GM18505 (cell line): Measurements from ENCODE around the gene ATXN1.
A peak's percentile ranks its signal among the peaks of the same experiment; 100 is the strongest.
"Not testable (repeated sequence)": the region's sequence is repeated elsewhere in the genome, so short reads cannot be mapped to it uniquely, and the experiment has no call there.

Experiments
- ATAC-seq: cut with Tn5 transposase; IDR thresholded peaks from one replicate; pipeline ENCODE4 v1.9.1; 2021; ENCODE audit not compliant: unreplicated experiment
- POLR2A ChIP-seq: IDR thresholded peaks from 4 replicates; pipeline ENCODE4 v1.6.1; 2011; ENCODE audit warnings: borderline replicate concordance; ENCODE audit not compliant: insufficient read depth, insufficient read length; ENCODE audit errors: extremely low read depth

The ATXN1 gene

DNA sequence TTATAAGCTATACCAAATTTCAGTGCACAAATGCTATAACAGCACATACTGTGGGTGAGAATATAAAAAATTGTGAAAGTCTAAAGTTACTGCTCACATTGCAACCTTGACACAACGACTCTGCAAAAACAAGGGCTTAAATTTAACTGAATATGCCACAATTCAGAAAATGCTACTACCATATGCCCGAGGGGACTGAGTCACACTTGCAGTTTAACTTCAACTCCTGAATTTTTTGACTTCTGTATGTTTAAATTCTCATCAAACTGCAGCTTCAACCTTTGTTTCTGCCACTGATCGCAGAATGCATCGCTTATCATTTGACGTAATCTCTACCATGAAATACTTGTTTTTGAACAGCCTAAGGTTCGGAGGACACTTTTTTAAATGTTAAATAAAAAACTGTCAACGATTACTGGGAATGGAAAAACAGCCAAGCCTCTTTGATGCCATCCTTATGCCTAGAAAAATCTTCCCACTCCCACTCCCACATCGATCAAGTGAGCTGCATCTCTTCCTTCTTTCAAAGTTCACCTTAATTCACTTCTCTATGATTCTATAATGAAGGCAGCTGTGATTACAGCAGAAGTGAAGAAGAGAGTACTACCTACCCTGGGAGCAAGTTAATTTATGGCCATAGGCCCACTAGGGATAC lies 136.5 kb downstream of the ATXN1 start:
- no peak for TF ChIP-seq POLR2A
- no peak for ATAC-seq

DNA sequence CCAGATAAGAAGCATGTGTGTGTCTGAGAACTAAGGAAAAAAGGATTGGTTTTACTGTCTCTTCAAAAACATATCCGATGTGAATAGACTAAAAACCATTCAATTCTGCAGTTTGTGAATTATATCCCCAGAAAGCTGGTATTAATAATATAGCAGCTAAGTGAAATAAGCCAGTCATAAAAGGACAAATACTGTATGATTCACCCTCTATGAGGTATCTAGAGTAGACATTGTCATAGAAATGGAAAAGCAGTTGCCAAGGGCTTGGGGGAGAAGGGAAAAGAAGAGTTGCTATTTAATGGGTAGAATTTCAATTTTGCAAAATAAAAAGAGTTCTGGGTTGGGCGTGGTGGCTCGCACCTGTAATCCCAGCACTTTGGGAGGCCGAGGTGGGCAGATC lies 137.5 kb downstream of the ATXN1 start:
- no peak for TF ChIP-seq POLR2A
- ATAC-seq, result no peak

DNA sequence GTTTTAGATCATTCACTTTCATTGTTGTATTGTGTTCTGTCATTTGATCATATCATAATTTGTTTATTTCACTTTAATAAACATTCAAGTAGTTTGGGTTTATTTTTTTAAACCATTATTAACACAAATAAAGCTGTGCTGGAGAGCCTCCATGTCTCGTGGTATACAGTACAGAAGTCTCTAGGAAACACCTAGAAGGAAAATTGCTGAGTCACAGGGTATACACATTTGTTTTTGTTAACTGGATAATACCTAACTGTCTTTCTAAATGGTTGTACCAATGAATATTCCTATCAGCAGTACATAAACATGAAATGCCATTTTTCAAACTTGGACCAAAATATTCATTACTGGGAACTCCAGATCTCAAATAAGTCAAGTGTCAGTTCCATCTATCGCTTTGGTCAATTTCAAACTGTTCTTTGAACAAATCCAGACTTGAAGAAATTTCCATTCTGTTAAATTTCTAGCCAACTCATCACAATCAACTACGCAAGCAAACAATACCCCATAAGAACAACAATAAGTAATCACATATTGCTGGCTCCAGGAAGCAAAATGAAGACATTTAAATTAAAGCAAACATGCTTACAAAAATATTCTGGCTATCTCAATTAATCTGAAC lies 138.1 kb downstream of the ATXN1 start:
- no peak for ATAC-seq
- no peak for TF ChIP-seq POLR2A

DNA sequence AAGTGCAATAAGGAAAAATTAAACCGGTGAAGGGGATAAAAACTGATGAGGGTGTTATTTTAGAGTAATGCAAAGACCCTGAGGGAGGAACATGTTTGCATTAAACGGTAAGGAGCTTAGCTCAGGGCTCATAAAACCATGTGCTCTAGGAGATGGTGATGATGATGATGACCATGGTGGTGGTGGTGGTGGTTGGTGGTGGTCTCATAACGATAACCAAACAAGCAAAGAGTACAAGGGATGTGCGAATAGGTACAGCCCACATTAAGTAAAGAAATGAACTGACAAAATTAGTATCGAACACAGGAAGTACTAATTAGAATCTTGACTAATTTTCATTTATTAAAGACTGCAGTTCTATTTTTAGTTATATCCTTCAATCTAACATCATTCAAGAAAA lies 139.1 kb downstream of the ATXN1 start:
- no peak for ATAC-seq
- no peak for TF ChIP-seq POLR2A

DNA sequence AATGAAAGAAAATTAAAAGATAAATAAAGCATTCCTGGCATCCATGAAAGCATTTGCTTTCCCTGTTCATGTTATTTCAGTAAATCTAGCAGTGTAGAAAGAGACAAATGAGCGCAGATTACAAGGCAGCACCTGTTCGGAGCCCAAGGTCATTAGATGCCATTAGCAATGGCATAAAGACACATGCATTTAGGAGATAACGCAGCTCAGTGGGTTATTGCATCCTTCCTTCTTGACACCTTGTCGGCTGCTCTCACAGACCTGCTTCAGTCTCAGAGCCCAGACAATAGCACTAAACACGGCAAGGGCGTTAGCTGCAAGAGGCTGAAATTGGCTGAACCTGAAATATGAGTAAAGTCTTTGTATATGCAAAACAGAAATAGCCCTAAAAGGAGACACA lies 140.3 kb downstream of the ATXN1 start:
- no peak for TF ChIP-seq POLR2A
- ATAC-seq, result no peak

DNA sequence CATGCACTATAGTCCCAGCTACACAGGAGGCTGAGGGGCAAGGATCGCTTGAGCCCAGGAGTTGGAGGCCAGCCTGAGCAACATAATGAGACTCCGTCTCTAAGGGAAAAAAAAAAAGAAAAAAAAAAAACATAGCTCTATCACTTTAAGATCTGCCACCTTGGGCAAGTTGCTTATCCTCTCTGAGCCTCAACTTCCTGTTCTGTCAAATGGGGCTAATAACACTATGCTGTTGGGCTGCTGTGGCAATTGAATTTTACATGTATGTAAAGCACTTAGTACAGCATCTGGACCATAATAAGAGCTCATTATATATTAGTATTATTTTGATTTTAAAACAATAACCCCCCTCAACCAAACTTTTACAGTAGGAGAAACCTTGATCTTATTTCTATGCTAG lies 141.5 kb downstream of the ATXN1 start:
- no peak for TF ChIP-seq POLR2A
- no peak for ATAC-seq

DNA sequence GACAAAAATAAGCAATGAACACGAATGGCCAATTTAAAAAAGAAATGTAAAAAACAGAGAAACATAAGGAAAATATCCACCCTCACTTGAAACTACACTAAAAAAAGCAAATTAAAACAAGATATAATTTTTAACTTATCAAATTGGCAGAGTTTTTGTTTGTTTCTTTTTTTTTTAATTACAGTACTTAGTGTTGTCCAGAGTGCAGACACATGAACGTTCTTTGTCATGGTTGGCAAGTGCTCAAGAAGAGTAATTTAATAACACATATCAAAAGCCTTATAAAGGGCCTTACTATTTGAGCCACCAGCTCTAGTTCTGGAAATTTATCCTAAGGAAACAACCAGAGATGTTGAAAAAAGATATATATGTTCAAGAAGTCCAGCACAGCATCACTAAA lies 142.3 kb downstream of the ATXN1 start:
- TF ChIP-seq POLR2A, result no peak
- ATAC-seq, result no peak

DNA sequence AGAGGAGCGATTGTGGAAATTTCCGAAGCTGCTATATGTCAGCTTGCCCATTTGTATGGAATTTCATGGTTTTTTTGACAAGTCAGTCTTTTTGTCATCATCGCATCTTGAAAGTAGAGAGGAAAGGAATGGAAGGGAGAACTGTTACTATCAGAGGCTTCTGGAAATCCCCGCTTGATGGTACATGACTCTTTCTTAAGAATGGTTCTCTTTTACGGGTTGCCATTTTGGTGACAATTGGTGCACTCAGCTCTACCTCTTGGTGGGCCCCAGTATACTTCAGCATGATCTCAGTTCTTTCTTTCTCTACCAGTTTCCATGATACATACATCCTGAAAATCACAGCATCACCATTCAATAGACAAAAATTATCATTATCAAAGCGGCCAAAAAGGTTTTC lies 146.0 kb downstream of the ATXN1 start:
- ATAC-seq, result not testable (repeated sequence)

DNA sequence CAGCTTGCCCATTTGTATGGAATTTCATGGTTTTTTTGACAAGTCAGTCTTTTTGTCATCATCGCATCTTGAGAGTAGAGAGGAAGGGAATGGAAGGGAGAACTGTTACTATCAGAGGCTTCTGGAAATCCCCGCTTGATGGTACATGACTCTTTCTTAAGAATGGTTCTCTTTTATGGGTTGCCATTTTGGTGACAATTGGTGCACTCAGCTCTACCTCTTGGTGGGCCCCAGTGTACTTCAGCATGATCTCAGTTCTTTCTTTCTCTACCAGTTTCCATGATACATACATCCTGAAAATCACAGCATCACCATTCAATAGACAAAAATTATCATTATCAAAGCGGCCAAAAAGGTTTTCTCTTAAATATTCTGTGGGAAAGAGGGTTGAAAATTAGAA lies 147.1 kb downstream of the ATXN1 start:
- not testable (repeated sequence) for ATAC-seq

DNA sequence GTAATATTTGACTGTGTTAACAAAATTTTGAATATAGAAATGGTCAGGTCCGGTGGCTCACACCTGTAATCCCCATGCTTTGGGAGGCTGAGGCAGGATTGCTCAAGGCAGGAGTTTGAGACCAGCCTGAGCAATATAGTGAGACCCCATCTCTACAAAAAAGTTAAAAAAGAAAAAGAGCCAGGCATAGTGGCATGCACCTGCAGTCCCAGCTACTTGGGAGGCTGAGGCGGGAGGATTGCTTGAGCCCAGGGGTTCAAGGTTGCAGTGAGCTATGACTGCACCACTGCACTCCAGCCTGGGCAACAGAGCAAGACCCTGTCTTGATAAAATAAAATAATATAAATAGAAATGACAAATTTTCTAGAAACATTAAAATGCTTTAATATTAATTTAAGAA lies 147.8 kb downstream of the ATXN1 start:
- ATAC-seq, result not testable (repeated sequence)

DNA sequence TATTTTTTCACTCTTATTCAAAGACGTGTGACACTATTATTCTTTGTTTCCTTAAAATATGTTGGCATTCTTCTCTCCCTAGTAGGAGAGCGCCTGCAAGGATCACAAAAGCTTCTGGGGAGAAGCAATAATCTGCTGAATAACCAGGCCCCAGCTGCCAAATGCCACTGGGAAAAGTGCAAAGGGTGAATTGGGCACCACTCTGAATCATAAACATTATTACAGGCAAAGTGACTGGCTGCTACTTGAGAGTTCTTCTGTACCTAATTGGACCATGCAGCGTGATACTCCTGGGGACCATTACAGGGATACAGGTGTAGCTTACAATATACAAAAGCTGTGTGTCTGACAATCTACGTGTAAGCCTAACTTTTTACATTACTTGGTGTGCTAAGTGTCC lies 152.8 kb downstream of the ATXN1 start:
- no peak for ATAC-seq
- TF ChIP-seq POLR2A, result no peak

DNA sequence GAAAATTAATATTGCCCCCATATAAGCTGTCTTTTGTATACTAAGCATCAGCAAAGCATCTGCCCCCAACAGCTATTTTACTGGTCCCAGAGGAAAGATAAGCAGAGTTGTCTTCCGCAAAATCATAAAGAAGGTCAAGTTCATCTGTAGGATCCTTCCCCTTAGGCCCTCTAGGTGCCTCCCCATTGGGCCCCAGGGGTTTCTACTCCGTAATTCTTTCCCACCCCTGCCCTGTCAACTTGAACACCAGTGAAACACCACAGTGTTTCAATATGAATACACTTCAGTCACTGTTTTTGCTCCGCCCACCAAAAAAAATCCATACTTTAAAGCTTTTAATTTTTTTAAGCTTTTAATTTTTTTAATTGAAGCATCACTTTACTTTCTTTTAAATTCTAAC lies 159.2 kb downstream of the ATXN1 start:
- ATAC-seq, result peak; percentile 94
- TF ChIP-seq POLR2A, result no peak

DNA sequence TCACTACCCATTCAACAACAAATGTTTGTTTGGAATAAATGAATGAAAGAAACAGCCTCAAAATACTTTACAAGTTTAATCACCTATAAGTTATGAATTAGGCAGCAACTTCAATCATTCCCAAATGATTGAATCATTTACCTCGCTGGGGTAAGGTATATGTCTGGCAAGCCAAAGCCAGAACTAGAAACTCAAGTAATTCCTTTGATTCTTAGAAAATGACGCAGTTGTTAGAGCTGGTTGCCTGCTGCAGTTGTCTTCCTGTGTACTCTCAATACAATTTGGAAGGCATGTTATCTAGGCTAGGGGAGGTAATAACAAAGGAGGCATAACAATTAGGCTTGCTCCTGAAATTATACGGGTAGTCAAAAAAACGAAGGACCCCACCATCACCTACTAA lies 160.6 kb downstream of the ATXN1 start:
- no peak for ATAC-seq
- no peak for TF ChIP-seq POLR2A

DNA sequence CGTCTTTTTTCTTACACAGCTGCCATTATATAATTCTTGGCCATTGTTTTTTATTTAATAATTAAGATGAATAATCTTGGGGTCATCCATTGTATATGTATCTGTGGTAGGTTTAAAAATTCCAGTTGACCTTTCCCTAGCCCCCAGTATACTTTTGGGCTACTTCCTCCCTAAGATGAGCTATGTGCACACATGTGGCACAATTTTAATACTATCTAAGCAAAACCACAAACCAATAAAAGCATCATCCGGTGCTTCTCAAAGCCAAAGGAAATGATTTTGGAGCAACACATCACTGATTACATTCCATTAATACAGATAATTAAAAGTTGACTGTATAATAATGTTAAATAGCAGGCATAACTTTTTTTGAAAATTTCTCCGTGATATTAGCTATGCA lies 161.2 kb downstream of the ATXN1 start:
- no peak for TF ChIP-seq POLR2A
- ATAC-seq, result no peak

DNA sequence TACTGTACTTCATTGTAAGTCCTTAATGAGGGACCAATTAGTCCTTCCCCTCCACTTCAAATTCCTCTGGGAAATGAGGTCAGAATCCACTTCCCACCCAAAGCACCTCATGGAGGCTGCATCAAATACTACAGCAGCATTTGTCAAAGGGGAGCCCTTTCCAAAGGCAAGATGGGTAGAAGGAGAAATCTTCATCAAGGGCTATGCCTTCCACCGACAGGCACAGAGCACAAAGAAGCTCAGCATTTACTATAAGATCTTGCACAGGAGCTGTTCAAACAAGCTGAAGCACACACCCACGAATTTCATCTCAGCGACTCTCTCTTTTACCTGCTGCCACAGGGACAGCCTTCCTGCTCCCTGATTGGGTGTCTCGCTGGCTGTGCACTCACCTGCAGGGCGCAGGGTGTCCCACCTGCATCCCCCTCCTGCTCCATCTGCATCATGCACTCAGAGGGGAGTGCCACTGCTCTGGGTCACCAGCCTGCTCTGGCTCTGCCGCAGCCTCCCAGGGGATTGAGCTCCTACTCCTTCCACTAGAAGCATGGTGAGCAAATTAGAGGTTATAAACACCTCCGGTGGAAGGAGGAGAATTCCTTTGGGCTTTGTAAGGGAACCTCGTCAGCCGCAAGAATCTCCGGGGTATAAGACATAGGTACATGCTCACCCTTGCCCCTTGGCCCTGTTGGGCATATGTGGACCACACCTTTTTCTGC lies 164.5 kb downstream of the ATXN1 start:
- no peak for TF ChIP-seq POLR2A
- no peak for ATAC-seq

DNA sequence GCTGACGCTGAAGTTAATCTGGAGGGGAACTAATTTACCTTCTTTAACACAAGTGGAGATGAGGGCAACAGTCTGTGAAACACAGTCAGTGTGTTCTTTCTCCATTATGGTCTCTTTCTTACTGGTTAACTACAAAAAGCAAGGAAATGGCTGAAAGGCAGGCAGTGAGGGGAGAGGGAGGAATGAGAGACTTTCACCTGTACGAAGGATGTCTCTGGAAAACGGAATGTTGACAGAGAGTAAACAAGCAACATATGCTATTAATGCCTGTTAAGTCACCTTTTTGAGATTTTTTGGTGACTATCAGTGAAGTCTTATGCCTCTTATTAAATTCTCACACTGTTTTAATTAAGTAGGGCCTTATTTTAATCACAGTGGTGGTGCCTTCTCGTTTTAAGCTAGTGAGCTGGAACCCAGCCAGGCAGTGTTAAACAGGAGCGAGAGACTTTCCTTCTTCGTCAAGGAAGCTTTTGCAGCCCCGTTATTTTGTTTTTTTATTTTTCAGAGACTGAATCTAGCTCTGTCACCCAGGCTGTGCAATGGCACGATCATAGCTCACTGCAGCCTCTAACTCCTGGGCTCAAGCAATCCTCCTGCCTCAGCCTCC lies 165.6 kb downstream of the ATXN1 start:
- TF ChIP-seq POLR2A, result no peak
- no peak for ATAC-seq
